Mucosa of descending colon (tissue), 3 donors: ENCODE measurements around the gene CNTRL. TPM values are rescaled to one million over a fixed set of nuclear protein-coding genes. Genes with fewer than 3 reads are reported as not detected.

Experiments used
- ATAC-seq: fragments of 200-7000 bp; cut with Tn5 transposase; one replicate; pipeline ENCODE4 v1.9.1; 2020; ENCODE audit warnings: mild to moderate bottlenecking, moderate library complexity
- DNase-seq, 3 donors: peaks; one replicate each; pipeline ENCODE4 v3.0.0-alpha.2; 2020
- H3K36me3 ChIP-seq: fragments of 200-600 bp; one replicate; pipeline ENCODE4 v1.8.0; 2021; ENCODE audit warnings: low read depth, mild to moderate bottlenecking
- H3K4me1 ChIP-seq: fragments of 200-600 bp; one replicate; pipeline ENCODE4 v1.8.0; 2021; ENCODE audit warnings: low read depth, mild to moderate bottlenecking
- H3K4me3 ChIP-seq: fragments of 200-600 bp; one replicate; pipeline ENCODE4 v1.8.0; 2021; ENCODE audit warnings: mild to moderate bottlenecking
- H3K9me3 ChIP-seq: fragments of 200-600 bp; one replicate; pipeline ENCODE4 v1.8.0; 2021; ENCODE audit warnings: mild to moderate bottlenecking
- CTCF ChIP-seq: fragments of 200-600 bp; IDR thresholded peaks from one replicate; pipeline ENCODE4 v1.8.0; 2022; ENCODE audit warnings: antibody characterized with exemption, mild to moderate bottlenecking
- intact Hi-C, 2 donors: fragments of 100-400 bp; cut with DNase I in 1 of 2; cut with micrococcal nuclease in 1 of 2; formaldehyde crosslinking; loops; one replicate each; pipeline versions ENCODE4 v1.11.0 to v1.11.1; 2022; cut with DNase I, micrococcal nuclease
- total RNA-seq, 3 donors: library from RNA; stranded (reverse); fragmentation: NEBNext Ultra II Directional in 2 of 3; extraction: Animal tissue kit (Norgen Biotek cat#: 25700) in 2 of 3; gene quantifications; one replicate each; pipeline versions ENCODE4 v1.2.1 to v1.2.4, GENCODE V29; 2021 to 2023
- donor health status: DM: no; HTN: no; CAD: no; lungs with moderate emphysema.
- donor health status: DM: no; HTN: no; CAD: no.
- donor health status: DM: no; HTN: yes; CAD: no.

CNTRL gene
- total RNA-seq, 3 donors from 2014 or later = 9.6 to 12.4 (median 9.7) TPM

DNA sequence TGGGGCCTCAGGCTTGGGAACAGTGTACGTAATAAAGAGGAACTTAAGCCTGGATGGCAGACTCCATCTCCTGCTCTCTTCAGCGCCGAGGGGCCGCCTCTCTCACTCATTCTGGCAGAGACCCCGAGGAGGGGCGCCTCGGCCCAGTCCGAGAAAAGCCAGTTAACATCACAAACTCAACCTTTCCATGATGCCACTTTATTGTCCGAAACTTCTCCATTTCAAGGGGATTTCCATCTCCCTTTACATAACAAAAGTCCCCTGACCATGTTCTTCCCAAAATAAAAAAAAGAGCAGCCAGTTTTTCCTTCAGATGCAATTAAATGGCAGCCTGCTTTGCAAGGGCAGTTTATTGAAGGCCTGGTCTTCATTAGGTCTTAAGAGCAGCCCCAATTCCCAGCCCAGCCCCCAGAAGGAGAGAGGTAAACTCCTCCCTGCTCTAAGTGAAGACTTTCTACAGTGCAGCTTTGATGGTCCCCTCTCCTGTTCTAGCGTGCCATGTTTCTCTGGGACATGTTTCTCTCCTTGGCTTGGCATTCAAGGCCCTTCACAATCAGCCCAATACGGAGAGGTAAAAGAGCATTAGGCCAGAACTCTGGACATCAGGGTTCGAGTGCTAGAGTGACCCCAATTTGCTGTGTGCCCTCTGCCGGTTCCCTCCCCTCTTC, 146.4 kb downstream of the CNTRL start:
- intact Hi-C loops = no loop called here
- ATAC-seq (no peak), DNase-seq (no peak)
- H3K4me1 ChIP-seq = no peaks in the 10 kb centered on the region
- no peaks in the 10 kb centered on the region for H3K36me3 ChIP-seq
- H3K9me3 ChIP-seq = no peaks in the 10 kb centered on the region
- H3K4me3 ChIP-seq = no peak overlapping the region
- no peak for TF ChIP-seq CTCF

DNA sequence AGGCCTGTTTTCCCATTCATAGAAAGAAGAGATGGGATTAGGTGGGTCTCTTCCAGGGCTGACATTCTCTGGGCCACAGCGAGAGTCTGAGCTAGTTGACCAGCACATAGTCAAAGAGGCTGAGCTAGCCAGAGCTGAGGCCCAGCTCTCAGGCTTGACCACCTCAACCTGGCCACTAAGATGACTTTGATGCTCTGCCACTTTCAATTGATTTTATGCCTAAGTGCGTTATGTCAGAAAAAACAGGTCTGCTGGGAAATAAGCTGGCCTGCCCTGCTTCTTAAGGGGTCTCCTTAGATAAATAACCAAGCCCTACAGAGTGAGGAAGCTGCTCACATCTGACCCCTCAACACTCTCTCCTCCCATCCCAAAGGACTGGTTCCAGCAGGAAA, 146.9 kb downstream of the CNTRL start:
- Histone ChIP-seq H3K4me3 (no peak overlapping the region), H3K9me3 (no peaks in the 10 kb centered on the region), H3K4me1 (no peaks in the 10 kb centered on the region), H3K36me3 (no peaks in the 10 kb centered on the region)
- ATAC-seq (no peak), DNase-seq (no peak)
- TF ChIP-seq CTCF = no peak
- intact Hi-C loops = no loop called here

GRCh38 chr9:121222524-121223171, 147.9 kb downstream of the CNTRL start:
- DNase-seq = no peak
- no peaks in the 10 kb centered on the region for H3K36me3 ChIP-seq
- intact Hi-C loops = no loop called here
- no peaks in the 10 kb centered on the region for H3K9me3 ChIP-seq
- H3K4me1 ChIP-seq = no peaks in the 10 kb centered on the region
- peak; percentile 62 for ATAC-seq
- no peak overlapping the region for H3K4me3 ChIP-seq
- no peak for TF ChIP-seq CTCF

GRCh38 chr9:121225240-121225639, 150.5 kb downstream of the CNTRL start:
- ATAC-seq (no peak), DNase-seq (no peak)
- intact Hi-C loops = no loop called here
- H3K4me3 ChIP-seq = no peak overlapping the region
- no peaks in the 10 kb centered on the region for H3K9me3 ChIP-seq
- no peaks in the 10 kb centered on the region for H3K4me1 ChIP-seq
- no peaks in the 10 kb centered on the region for H3K36me3 ChIP-seq
- no peak for TF ChIP-seq CTCF

GRCh38 chr9:121226175-121226574, 151.4 kb downstream of the CNTRL start:
- intact Hi-C loops = no loop called here
- no peak for TF ChIP-seq CTCF
- ATAC-seq = no peak
- Histone ChIP-seq H3K36me3 (no peaks in the 10 kb centered on the region), H3K4me3 (no peak overlapping the region), H3K4me1 (no peaks in the 10 kb centered on the region), H3K9me3 (no peaks in the 10 kb centered on the region)
- no peak for DNase-seq

Other genes starting within 250 kb of the CNTRL start
- gene PSMD5, start 232.0 kb upstream of the CNTRL start, total RNA-seq = 10 to 100 TPM; 30.1 to 46.9 (median 32.3) TPM
- gene PHF19, start 197.8 kb upstream of the CNTRL start, total RNA-seq = 10 to 100 TPM in 2 of 3 donors, 1 to 10 TPM in 1; 9.8 to 33.6 (median 26.6) TPM
- gene TRAF1, start 148.2 kb upstream of the CNTRL start, total RNA-seq = 1 to 10 TPM; 2.9 to 5.5 (median 3.8) TPM
- gene C5, start 24.7 kb upstream of the CNTRL start, total RNA-seq = 1 to 10 TPM in 2 of 3 donors, under 1 TPM in 1; 0.58 to 3.8 (median 1.3) TPM
- gene RAB14, start 126.9 kb downstream of the CNTRL start, total RNA-seq = 10 to 100 TPM; 70.1 to 87.2 (median 76.2) TPM
- 100 to 1,000 TPM; 443 to 952 (median 937) TPM for gene GSN, start 193.2 kb downstream of the CNTRL start, total RNA-seq